ENCODE results near the gene TMIE. TPM values are rescaled to one million over a fixed set of nuclear protein-coding genes. Genes with fewer than 3 reads are reported as not detected.
A peak's percentile ranks its signal among the peaks of the same experiment; 100 is the strongest.

TMIE gene
- total RNA-seq, 6 donors from 2014 or later: 0.49 to 2.1 (median 1.2) TPM; not detected in 1

DNA sequence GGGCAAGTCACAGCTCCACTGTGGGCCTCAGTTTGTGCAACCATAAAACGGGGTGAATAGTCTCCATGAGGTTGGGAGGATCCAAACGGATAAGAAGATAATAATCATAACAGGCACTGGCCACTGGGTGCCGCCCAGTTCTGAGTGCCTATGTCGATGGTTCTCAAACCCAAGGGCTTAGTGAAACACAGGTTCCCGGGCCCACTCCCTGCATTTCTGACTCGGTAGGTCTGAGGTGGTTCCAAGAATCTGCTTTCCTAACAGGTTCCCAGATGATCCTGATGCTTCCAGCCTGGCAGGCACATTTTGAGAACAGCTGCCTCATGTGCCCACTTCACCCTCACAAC lies 28.9 kb upstream of the TMIE start:
- peak in 1 of 2 donors; percentile 14 for DNase-seq
- WGBS, 2 donors: 85 to 86% methylated on average over 4 to 6 of the region's 6 CpGs
- H3K27me3 ChIP-seq: no peaks in the 10 kb centered on the region
- H3K27ac ChIP-seq: no peak overlapping the region
- ATAC-seq (ENCODE audit: low FRiP score in 2 of 2): no peak
- no peak overlapping the region for H3K4me3 ChIP-seq
- H3K9me3 ChIP-seq: no peaks in the 10 kb centered on the region
- TF ChIP-seq, protein P1, sequence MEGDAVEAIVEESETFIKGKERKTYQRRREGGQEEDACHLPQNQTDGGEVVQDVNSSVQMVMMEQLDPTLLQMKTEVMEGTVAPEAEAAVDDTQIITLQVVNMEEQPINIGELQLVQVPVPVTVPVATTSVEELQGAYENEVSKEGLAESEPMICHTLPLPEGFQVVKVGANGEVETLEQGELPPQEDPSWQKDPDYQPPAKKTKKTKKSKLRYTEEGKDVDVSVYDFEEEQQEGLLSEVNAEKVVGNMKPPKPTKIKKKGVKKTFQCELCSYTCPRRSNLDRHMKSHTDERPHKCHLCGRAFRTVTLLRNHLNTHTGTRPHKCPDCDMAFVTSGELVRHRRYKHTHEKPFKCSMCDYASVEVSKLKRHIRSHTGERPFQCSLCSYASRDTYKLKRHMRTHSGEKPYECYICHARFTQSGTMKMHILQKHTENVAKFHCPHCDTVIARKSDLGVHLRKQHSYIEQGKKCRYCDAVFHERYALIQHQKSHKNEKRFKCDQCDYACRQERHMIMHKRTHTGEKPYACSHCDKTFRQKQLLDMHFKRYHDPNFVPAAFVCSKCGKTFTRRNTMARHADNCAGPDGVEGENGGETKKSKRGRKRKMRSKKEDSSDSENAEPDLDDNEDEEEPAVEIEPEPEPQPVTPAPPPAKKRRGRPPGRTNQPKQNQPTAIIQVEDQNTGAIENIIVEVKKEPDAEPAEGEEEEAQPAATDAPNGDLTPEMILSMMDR (IDR thresholded peaks at IDR 0.05): no peak
- TF ChIP-seq POLR2A (IDR thresholded peaks at IDR 0.05): no peak
- no peak for TF ChIP-seq EP300 (IDR thresholded peaks at IDR 0.05)
- no peak for TF ChIP-seq POLR2AphosphoS5 (IDR thresholded peaks at IDR 0.05)
- H3K4me1 ChIP-seq: no peaks in the 10 kb centered on the region
- H3K36me3 ChIP-seq: peaks cover 2 to 67% (median 28%) of the 10 kb centered on the region in 4 donors

DNA sequence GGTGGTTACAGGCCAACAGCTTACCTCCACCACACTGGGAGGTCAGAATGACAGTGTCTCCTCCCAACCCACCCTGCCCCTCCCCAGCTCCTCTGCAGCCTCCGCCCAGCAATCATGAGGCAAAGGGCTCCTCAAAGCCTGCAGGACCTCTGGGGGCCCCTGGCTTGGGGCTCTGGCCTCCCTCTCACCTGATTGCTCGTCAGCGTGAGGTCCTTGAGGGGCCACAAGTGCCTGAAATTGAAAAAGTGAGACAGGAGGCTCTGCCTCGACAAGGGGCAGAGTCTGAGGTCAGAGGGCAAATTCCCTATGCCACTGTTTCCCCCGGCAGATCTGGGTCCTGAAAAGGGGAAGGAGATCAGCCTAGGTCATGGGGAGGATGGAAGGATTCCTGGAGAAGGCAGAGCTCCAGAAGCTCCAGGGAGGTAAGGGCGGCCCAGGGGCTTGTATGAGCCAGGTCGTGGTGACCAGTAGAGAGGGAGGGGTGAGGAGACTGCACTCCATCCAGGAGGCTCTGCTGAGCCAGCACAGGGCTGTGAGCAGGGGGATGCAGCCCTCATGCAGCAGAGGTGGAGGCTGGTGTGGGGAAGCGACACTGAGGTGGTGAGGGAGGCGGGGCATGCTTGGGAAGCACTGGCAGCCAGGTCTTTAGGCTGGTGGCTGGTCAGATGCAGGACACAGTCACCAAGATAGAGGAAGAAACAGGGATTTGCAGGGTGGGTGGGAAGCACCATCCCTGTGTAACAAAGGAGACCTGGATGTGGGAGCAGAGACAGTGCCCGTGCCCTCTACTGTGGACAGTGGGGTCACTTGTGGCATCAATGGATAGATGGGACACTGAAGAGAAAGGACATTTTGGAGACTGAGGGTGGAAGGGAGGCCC lies 27.8 kb upstream of the TMIE start:
- H3K9me3 ChIP-seq: no peaks in the 10 kb centered on the region
- no peaks in the 10 kb centered on the region for H3K4me1 ChIP-seq
- H3K27ac ChIP-seq: no peak overlapping the region
- H3K27me3 ChIP-seq: no peaks in the 10 kb centered on the region
- 87 to 92% methylated on average over 9 to 10 of the region's 10 CpGs for WGBS, 2 donors
- H3K36me3 ChIP-seq: peaks cover 2 to 74% (median 30%) of the 10 kb centered on the region in 4 donors
- TF ChIP-seq POLR2AphosphoS5 (IDR thresholded peaks at IDR 0.05): no peak
- TF ChIP-seq, protein P1 (IDR thresholded peaks at IDR 0.05): no peak
- no peak for TF ChIP-seq EP300 (IDR thresholded peaks at IDR 0.05)
- no peak for TF ChIP-seq POLR2A (IDR thresholded peaks at IDR 0.05)
- H3K4me3 ChIP-seq: no peak overlapping the region
- ATAC-seq (ENCODE audit: low FRiP score in 2 of 2) (no peak), DNase-seq (peak in 1 of 2 donors; percentile 10)

DNA sequence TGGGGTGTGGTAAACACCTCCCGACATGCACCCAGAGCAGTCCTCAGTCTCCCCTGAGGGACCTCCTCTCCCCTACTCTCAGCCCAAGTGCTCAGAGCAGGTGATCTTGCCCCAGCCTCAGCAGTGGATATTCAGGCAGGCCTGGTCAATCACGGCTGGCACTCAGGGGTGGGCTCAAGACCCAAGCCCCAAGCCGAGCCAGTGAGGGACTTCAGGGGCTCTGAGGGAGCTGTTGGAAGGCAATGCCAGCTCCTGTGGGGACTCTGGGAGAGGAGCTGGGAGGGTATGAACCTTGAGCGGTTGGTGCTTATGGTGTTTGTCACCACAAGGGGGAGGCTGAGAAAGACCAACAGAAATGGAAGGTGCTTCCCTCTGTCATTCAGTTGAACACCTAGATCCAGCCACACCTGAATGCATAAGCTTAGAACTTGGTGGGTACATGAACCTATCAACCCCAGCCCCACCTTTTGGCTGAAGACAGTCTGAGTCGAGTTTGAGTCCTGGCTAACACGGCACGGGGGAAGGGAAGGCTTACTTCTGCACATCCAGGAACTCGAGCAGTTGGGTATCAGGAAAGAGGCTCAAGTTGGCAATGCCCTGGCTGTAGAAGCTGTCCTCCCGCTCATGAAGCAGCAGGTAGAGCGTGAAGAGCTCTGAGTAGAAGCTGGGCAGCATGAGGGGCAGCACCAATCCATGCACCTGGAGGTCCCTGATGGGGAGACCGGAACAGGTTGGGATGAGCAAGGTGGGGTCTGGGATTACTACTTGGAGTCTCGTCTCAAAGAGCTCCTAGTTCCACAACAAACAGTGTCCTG lies 27.0 kb upstream of the TMIE start:
- DNase-seq (peak in 1 of 2 donors; percentile 16), ATAC-seq (ENCODE audit: low FRiP score in 2 of 2) (no peak)
- no peaks in the 10 kb centered on the region for H3K27me3 ChIP-seq
- peaks cover 2 to 82% (median 30%) of the 10 kb centered on the region in 4 donors for H3K36me3 ChIP-seq
- H3K4me1 ChIP-seq: no peaks in the 10 kb centered on the region
- H3K4me3 ChIP-seq: no peak overlapping the region
- no peaks in the 10 kb centered on the region for H3K9me3 ChIP-seq
- TF ChIP-seq, protein P1 (IDR thresholded peaks at IDR 0.05): no peak
- no peak for TF ChIP-seq POLR2A (IDR thresholded peaks at IDR 0.05)
- TF ChIP-seq EP300 (IDR thresholded peaks at IDR 0.05): no peak
- TF ChIP-seq POLR2AphosphoS5 (IDR thresholded peaks at IDR 0.05): no peak
- no peak overlapping the region for H3K27ac ChIP-seq
- 91 to 97% methylated on average over 10 to 11 of the region's 12 CpGs for WGBS, 2 donors

DNA sequence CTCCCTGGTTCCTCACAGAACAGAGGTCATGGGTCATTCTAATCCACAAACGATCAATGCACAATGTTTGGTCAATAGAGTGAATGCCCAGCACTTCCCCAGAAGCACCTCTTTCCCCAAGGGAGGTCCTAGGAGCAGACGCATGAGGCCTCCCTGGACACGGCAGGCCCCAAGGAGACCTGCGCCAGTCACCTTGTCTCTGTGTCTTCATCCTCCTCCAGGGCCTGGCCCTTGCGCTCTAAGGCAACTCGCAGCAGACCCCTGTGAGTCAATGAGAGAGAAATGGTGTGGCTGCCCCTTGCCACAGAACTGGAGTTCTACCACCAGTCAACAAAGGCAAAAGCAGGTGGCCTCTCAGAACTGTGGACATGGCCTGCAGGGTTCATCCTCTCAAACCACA lies 25.8 kb upstream of the TMIE start:
- no peak for DNase-seq
- H3K4me3 ChIP-seq: no peak overlapping the region
- TF ChIP-seq POLR2AphosphoS5 (IDR thresholded peaks at IDR 0.05): no peak
- TF ChIP-seq POLR2A (IDR thresholded peaks at IDR 0.05): no peak
- TF ChIP-seq, protein P1 (IDR thresholded peaks at IDR 0.05): no peak
- no peak for TF ChIP-seq EP300 (IDR thresholded peaks at IDR 0.05)
- no peak for ATAC-seq (ENCODE audit: low FRiP score in 2 of 2)
- no peaks in the 10 kb centered on the region for H3K4me1 ChIP-seq
- H3K36me3 ChIP-seq: peaks cover 2 to 90% (median 37%) of the 10 kb centered on the region in 4 donors
- no peaks in the 10 kb centered on the region for H3K27me3 ChIP-seq
- no peak overlapping the region for H3K27ac ChIP-seq
- WGBS, 2 donors: 93 to 95% methylated on average over 6 of the region's 6 CpGs
- no peaks in the 10 kb centered on the region for H3K9me3 ChIP-seq
